Fibroblast of lung (primary cell): ENCODE data around the gene RBM25.

Experiments used
- EZH2 ChIP-seq: IDR thresholded peaks from 2 replicates; pipeline ENCODE4 v1.5.1; 2012; ENCODE audit warnings: low read length, control low read depth, mild to moderate bottlenecking; ENCODE audit errors: missing control alignments
- TF ChIP-seq, protein P1 (sequence below), 2 donors: IDR thresholded peaks in 1 of 2; conservative IDR thresholded peaks in 1 of 2; 1 replicate in 1 of 2; 2 replicates in 1 of 2; pipeline ENCODE4 v1.5.1; 2011 to 2012; ENCODE audit warnings: low read length in 2 of 2, control low read depth in 1 of 2, inconsistent platforms in 1 of 2, low read depth in 1 of 2, mild to moderate bottlenecking in 1 of 2

GRCh38 chr14:73026845-73027542 lies 31.3 kb upstream of the RBM25 start, which contains the start of gene ZFYVE1:
- TF ChIP-seq, protein P1, sequence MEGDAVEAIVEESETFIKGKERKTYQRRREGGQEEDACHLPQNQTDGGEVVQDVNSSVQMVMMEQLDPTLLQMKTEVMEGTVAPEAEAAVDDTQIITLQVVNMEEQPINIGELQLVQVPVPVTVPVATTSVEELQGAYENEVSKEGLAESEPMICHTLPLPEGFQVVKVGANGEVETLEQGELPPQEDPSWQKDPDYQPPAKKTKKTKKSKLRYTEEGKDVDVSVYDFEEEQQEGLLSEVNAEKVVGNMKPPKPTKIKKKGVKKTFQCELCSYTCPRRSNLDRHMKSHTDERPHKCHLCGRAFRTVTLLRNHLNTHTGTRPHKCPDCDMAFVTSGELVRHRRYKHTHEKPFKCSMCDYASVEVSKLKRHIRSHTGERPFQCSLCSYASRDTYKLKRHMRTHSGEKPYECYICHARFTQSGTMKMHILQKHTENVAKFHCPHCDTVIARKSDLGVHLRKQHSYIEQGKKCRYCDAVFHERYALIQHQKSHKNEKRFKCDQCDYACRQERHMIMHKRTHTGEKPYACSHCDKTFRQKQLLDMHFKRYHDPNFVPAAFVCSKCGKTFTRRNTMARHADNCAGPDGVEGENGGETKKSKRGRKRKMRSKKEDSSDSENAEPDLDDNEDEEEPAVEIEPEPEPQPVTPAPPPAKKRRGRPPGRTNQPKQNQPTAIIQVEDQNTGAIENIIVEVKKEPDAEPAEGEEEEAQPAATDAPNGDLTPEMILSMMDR (conservative IDR thresholded peaks at IDR 0.05 in 1 of 2, IDR thresholded peaks at IDR 0.05 in 1 of 2; ENCODE audit: low read depth in 1 of 2, low read length in 2 of 2) = no peak
- TF ChIP-seq EZH2 = no peak
